IMR-90 (cell line): ENCODE results near the gene DUOX1. TPM values are rescaled to one million over a fixed set of nuclear protein-coding genes. Genes with fewer than 3 reads are reported as not detected.

Experiments
- ATAC-seq: fragments of 200-7000 bp; cut with Tn5 transposase; 2 replicates; pipeline ENCODE4 v1.9.1; 2020; ENCODE audit warnings: low read depth, mild to moderate bottlenecking, moderate library complexity
- BruUV-seq: library from RNA; stranded (reverse); fragments of 400-500 nt; replicated peaks from 2 replicates; lab custom pipeline; 2021; lab: Mats Ljungman, UMichigan
- CTCF ChIA-PET: fragments of 300-600 bp; formaldehyde crosslinking; extraction: SDS; loops from one replicate; lab custom pipeline; 2021; ENCODE audit warnings: antibody characterized with exemption; lab: Yijun Ruan, JAX
- POLR2A ChIA-PET: fragments of 300-600 bp; sonication (Branson Sonifier 250); formaldehyde crosslinking; loops from one replicate; lab custom pipeline; 2022; ENCODE audit warnings: antibody characterized with exemption; ENCODE audit not compliant: unreplicated experiment; lab: Charles Lee
- DNase-seq: peaks from one replicate; pipeline ENCODE4 v3.0.0; 2013
- H2AFZ ChIP-seq: replicated peaks from 2 replicates; pipeline ENCODE3; 2013; ENCODE audit warnings: low read length, mild to moderate bottlenecking; ENCODE audit not compliant: poor library complexity
- H2AK5ac ChIP-seq: 2 replicates; pipeline ENCODE4 v1.6.1; 2013; ENCODE audit warnings: low read depth, low read length, inconsistent platforms
- H2AK9ac ChIP-seq: replicated peaks from 2 replicates; pipeline ENCODE3; 2013; ENCODE audit warnings: mild to moderate bottlenecking, low read depth, low read length, moderate library complexity; ENCODE audit not compliant: poor library complexity
- H2BK120ac ChIP-seq: 2 replicates; pipeline ENCODE4 v1.6.1; 2013; ENCODE audit warnings: low read depth, low read length, inconsistent platforms
- H2BK15ac ChIP-seq: 3 replicates; pipeline ENCODE4 v1.6.1; 2013; ENCODE audit warnings: low read depth, low read length, inconsistent platforms
- H2BK20ac ChIP-seq: 2 replicates; pipeline ENCODE4 v1.6.1; 2013; ENCODE audit warnings: low read depth, mild to moderate bottlenecking, inconsistent platforms, low read length, moderate library complexity
- H2BK5ac ChIP-seq: 2 replicates; pipeline ENCODE4 v1.6.1; 2013; ENCODE audit warnings: mild to moderate bottlenecking, low read depth, low read length, inconsistent platforms; ENCODE audit not compliant: poor library complexity, severe bottlenecking
- H3K14ac ChIP-seq: replicated peaks from 2 replicates; pipeline ENCODE4 v1.6.1; 2013; ENCODE audit warnings: low read depth, low read length, inconsistent platforms
- H3K18ac ChIP-seq: 2 replicates; pipeline ENCODE4 v1.6.1; 2013; ENCODE audit warnings: low read depth, low read length, control low read depth
- H3K23ac ChIP-seq: 2 replicates; pipeline ENCODE4 v1.6.1; 2013; ENCODE audit warnings: low read depth, low read length, inconsistent platforms
- H3K27ac ChIP-seq: 2 replicates; pipeline ENCODE4 v1.5.1; 2013; ENCODE audit warnings: mild to moderate bottlenecking, control low read depth, low read length; ENCODE audit not compliant: insufficient read depth
- H3K27me3 ChIP-seq: 2 replicates; pipeline ENCODE4 v1.6.1; 2013; ENCODE audit warnings: low read length; ENCODE audit not compliant: control insufficient read depth, insufficient read depth
- H3K36me3 ChIP-seq: 2 replicates; pipeline ENCODE4 v1.6.1; 2013; ENCODE audit warnings: low read length, mixed read lengths; ENCODE audit not compliant: control insufficient read depth, insufficient read depth
- H3K4ac ChIP-seq: 2 replicates; pipeline ENCODE4 v1.6.1; 2013; ENCODE audit warnings: low read depth, low read length, inconsistent platforms
- H3K4me1 ChIP-seq: 2 replicates; pipeline ENCODE4 v1.6.1; 2013; ENCODE audit warnings: low read length, mixed read lengths; ENCODE audit not compliant: control insufficient read depth, insufficient read depth
- H3K4me2 ChIP-seq: 2 replicates; pipeline ENCODE4 v1.6.1; 2013; ENCODE audit warnings: low read depth, mild to moderate bottlenecking, control low read depth, low read length, moderate library complexity
- H3K4me3 ChIP-seq: 2 replicates; pipeline ENCODE4 v1.5.1; 2013; ENCODE audit warnings: low read depth, mild to moderate bottlenecking, control low read depth, low read length, moderate library complexity; ENCODE audit not compliant: insufficient read depth
- H3K56ac ChIP-seq: 2 replicates; pipeline ENCODE4 v1.6.1; 2013; ENCODE audit warnings: low read length, inconsistent platforms; ENCODE audit not compliant: insufficient read depth; ENCODE audit errors: extremely low read depth
- H3K79me1 ChIP-seq, 2 experiments: 2 replicates each; pipeline ENCODE4 v1.6.1; 2013; ENCODE audit warnings: low read length in 2 of 2, inconsistent platforms in 1 of 2, low read depth in 1 of 2
- H3K9ac ChIP-seq: 2 replicates; pipeline ENCODE4 v1.6.1; 2013; ENCODE audit warnings: low read depth, low read length, control low read depth
- H3K9me1 ChIP-seq: 2 replicates; pipeline ENCODE4 v1.6.1; 2013; ENCODE audit warnings: low read length, inconsistent platforms; ENCODE audit not compliant: insufficient read depth
- H3K9me3 ChIP-seq: 2 replicates; pipeline ENCODE4 v1.6.1; 2013; ENCODE audit warnings: low read length; ENCODE audit not compliant: control insufficient read depth, insufficient read depth
- H4K20me1 ChIP-seq: 2 replicates; pipeline ENCODE4 v1.6.1; 2013; ENCODE audit warnings: low read length, inconsistent platforms; ENCODE audit not compliant: insufficient read depth
- H4K5ac ChIP-seq: 2 replicates; pipeline ENCODE4 v1.6.1; 2013; ENCODE audit warnings: mild to moderate bottlenecking, low read depth, low read length, control low read depth
- H4K8ac ChIP-seq, 2 experiments: 2 replicates each; pipeline ENCODE4 v1.6.1; 2013; ENCODE audit warnings: low read depth in 2 of 2, low read length in 2 of 2, control low read depth in 1 of 2, inconsistent platforms in 1 of 2
- H4K91ac ChIP-seq: 2 replicates; pipeline ENCODE4 v1.6.1; 2013; ENCODE audit warnings: low read depth, low read length, inconsistent platforms; ENCODE audit not compliant: insufficient read depth
- BHLHE40 ChIP-seq: fragments of 150-350 bp; IDR thresholded peaks from 2 replicates; pipeline ENCODE4 v1.6.1; 2016; ENCODE audit warnings: mild to moderate bottlenecking, low read depth, low read length
- CEBPB ChIP-seq: IDR thresholded peaks from 2 replicates; pipeline ENCODE4 v1.6.1; 2012; ENCODE audit warnings: low read depth, low read length, improper control_type of control experiment
- CHD1 ChIP-seq: IDR thresholded peaks from 2 replicates; pipeline ENCODE4 v1.6.1; 2012; ENCODE audit warnings: low read depth, low read length, improper control_type of control experiment
- FOS ChIP-seq: fragments of 150-350 bp; IDR thresholded peaks from 2 replicates; pipeline ENCODE4 v1.6.1; 2016; ENCODE audit warnings: low read depth, low read length
- MAFK ChIP-seq: IDR thresholded peaks from 2 replicates; pipeline ENCODE4 v1.6.1; 2012; ENCODE audit warnings: low read depth, low read length, improper control_type of control experiment
- MAZ ChIP-seq: IDR thresholded peaks from 2 replicates; pipeline ENCODE4 v1.6.1; 2012; ENCODE audit warnings: low read depth, mild to moderate bottlenecking, low read length, improper control_type of control experiment, moderate library complexity, borderline replicate concordance
- MXI1 ChIP-seq: IDR thresholded peaks from 2 replicates; pipeline ENCODE4 v1.6.1; 2012; ENCODE audit warnings: low read depth, mild to moderate bottlenecking, low read length, moderate library complexity, borderline replicate concordance
- NFE2L2 ChIP-seq: fragments of 150-350 bp; IDR thresholded peaks from 2 replicates; pipeline ENCODE4 v1.6.1; 2016; ENCODE audit warnings: low read depth, mild to moderate bottlenecking, low read length
- POLR2A ChIP-seq: IDR thresholded peaks from 2 replicates; pipeline ENCODE4 v1.6.1; 2012; ENCODE audit warnings: mild to moderate bottlenecking, low read depth, low read length
- RAD21 ChIP-seq: IDR thresholded peaks from 2 replicates; pipeline ENCODE4 v1.6.1; 2012; ENCODE audit warnings: low read length, improper control_type of control experiment
- RCOR1 ChIP-seq: IDR thresholded peaks from 2 replicates; pipeline ENCODE4 v1.6.1; 2012; ENCODE audit warnings: mild to moderate bottlenecking, low read length, improper control_type of control experiment; ENCODE audit not compliant: insufficient replicate concordance
- RFX5 ChIP-seq: IDR thresholded peaks from 2 replicates; pipeline ENCODE4 v1.8.0; 2012; ENCODE audit warnings: low read depth, mild to moderate bottlenecking, low read length, moderate library complexity
- SMC3 ChIP-seq: fragments of 150-350 bp; IDR thresholded peaks from 2 replicates; pipeline ENCODE4 v1.6.1; 2016; ENCODE audit warnings: low read depth, mild to moderate bottlenecking, antibody characterized with exemption, low read length, moderate library complexity
- WGBS, 2 experiments: methylation state at CpG; one replicate each; pipeline versions ENCODE4 v1.1.5 to v1.1.7; 2013; ENCODE audit warnings: missing lambda C conversion rate in 2 of 2; ENCODE audit not compliant: insufficient read length in 1 of 2; ENCODE audit errors: extremely low coverage in 2 of 2; 5-methylcytosine and 5-hydroxymethylcytosine counted together
- dilution Hi-C: fragments of 300-500 bp; cut with HindIII; formaldehyde crosslinking; loops from one replicate; pipeline ENCODE4 v1.14.3; 2018; ENCODE audit warnings: low sequenced_read_pairs; ENCODE audit not compliant: unreplicated experiment
- in situ Hi-C: fragments of 300-500 bp; cut with MboI; formaldehyde crosslinking; loops from 3 replicates; pipeline ENCODE4 v1.14.3; 2019; ENCODE audit warnings: low sequenced_read_pairs, inconsistent platforms, mixed read lengths
- intact Hi-C: fragments of 100-400 bp; cut with micrococcal nuclease; formaldehyde crosslinking; loops from 2 replicates; pipeline ENCODE4 v1.10.0; 2022
- polyA plus RNA-seq, 3 experiments: library from polyadenylated mRNA; depleted of rRNA; stranded (reverse); fragments of >200 nt; gene quantifications; 2 replicates each; pipeline ENCODE4 v1.2.3, GENCODE V29; 2012; ENCODE audit warnings: low replicate concordance in 1 of 3
- total RNA-seq: library from RNA; depleted of rRNA; stranded (reverse); fragments of >200 nt; gene quantifications from 2 replicates; pipeline ENCODE4 v1.2.3, GENCODE V29; 2012
- TF ChIP-seq, protein P1 (sequence below): fragments of 150-350 bp; IDR thresholded peaks from 2 replicates; pipeline ENCODE4 v1.6.1; 2016; ENCODE audit warnings: low read depth, mild to moderate bottlenecking, low read length, moderate library complexity, borderline replicate concordance
- TF ChIP-seq, protein P2 (sequence below): fragments of 150-350 bp; IDR thresholded peaks from 2 replicates; pipeline ENCODE4 v1.6.1; 2017; ENCODE audit warnings: mild to moderate bottlenecking, antibody characterized with exemption, low read length, low read depth
- TF ChIP-seq, protein P3 (sequence below): conservative IDR thresholded peaks from 2 replicates; pipeline ENCODE4 v1.5.1; 2012; ENCODE audit warnings: mild to moderate bottlenecking, low read depth, low read length, improper control_type of control experiment

The DUOX1 gene
- total and polyA plus RNA-seq, 2 of the 4 experiments (the other 2 are of a cell fraction): not detected

DNA sequence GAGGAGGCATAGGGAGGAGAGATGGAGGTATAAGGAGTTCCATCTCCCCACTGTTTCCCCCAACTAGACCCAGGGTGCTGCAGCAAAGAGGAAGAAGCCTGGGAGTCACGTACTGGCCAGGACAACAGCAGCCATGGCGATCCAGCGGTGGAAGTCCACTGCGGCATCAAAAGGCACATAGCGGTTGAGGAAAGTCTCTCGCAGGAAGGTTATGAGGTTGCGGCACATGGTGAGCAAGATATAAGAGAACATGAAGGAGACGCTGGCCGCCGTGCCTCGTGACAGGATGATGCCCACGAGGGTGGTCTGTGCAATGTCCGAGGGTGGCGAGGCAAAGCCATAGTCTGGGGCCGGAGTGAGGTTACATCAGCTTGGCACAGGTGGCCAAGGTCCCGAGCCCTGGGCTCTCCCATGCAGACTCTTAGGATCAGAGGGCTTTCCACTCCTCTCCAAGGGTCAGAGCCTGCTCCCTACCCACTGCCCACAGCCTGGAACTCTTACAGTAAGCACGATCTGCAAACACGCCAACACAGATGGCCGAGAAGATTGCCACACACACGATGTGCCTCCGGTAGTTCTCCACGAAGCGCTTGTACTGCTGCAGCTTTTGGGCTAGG, 30.1 kb upstream of the DUOX1 start:
- H2BK120ac ChIP-seq: no peak overlapping the region
- no peaks in the 10 kb centered on the region for H3K4me1 ChIP-seq
- BruUV-seq: no TSS peak
- H4K8ac ChIP-seq: no peak overlapping the region
- no peak overlapping the region for H3K9ac ChIP-seq
- no peak overlapping the region for H2BK20ac ChIP-seq
- H3K27me3 ChIP-seq: peaks cover 48% of the 10 kb centered on the region
- TF ChIP-seq CEBPB (no peak), FOS (no peak), RFX5 (no peak), MAFK (no peak), SMC3 (no peak), MAZ (no peak), RAD21 (no peak), POLR2A (no peak), MXI1 (no peak), CHD1 (no peak), BHLHE40 (no peak), RCOR1 (no peak), NFE2L2 (no peak)
- TF ChIP-seq, protein P1, sequence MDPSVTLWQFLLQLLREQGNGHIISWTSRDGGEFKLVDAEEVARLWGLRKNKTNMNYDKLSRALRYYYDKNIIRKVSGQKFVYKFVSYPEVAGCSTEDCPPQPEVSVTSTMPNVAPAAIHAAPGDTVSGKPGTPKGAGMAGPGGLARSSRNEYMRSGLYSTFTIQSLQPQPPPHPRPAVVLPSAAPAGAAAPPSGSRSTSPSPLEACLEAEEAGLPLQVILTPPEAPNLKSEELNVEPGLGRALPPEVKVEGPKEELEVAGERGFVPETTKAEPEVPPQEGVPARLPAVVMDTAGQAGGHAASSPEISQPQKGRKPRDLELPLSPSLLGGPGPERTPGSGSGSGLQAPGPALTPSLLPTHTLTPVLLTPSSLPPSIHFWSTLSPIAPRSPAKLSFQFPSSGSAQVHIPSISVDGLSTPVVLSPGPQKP: no peak
- TF ChIP-seq, protein P2, sequence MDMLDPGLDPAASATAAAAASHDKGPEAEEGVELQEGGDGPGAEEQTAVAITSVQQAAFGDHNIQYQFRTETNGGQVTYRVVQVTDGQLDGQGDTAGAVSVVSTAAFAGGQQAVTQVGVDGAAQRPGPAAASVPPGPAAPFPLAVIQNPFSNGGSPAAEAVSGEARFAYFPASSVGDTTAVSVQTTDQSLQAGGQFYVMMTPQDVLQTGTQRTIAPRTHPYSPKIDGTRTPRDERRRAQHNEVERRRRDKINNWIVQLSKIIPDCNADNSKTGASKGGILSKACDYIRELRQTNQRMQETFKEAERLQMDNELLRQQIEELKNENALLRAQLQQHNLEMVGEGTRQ: no peak
- TF ChIP-seq, protein P3, sequence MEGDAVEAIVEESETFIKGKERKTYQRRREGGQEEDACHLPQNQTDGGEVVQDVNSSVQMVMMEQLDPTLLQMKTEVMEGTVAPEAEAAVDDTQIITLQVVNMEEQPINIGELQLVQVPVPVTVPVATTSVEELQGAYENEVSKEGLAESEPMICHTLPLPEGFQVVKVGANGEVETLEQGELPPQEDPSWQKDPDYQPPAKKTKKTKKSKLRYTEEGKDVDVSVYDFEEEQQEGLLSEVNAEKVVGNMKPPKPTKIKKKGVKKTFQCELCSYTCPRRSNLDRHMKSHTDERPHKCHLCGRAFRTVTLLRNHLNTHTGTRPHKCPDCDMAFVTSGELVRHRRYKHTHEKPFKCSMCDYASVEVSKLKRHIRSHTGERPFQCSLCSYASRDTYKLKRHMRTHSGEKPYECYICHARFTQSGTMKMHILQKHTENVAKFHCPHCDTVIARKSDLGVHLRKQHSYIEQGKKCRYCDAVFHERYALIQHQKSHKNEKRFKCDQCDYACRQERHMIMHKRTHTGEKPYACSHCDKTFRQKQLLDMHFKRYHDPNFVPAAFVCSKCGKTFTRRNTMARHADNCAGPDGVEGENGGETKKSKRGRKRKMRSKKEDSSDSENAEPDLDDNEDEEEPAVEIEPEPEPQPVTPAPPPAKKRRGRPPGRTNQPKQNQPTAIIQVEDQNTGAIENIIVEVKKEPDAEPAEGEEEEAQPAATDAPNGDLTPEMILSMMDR: no peak
- ChIA-PET CTCF (interaction anchor here (1.3 kb wide), 1 partner anchor 18 kb away, joined by 3 read pairs; no protein-coding TSS in a partner anchor), POLR2A (no interaction called here)
- H3K36me3 ChIP-seq: no peaks in the 10 kb centered on the region
- no peaks in the 10 kb centered on the region for H3K9me1 ChIP-seq
- H2BK15ac ChIP-seq: no peak overlapping the region
- H3K79me1 ChIP-seq: no peaks in the 10 kb centered on the region
- no peak overlapping the region for H2AK5ac ChIP-seq
- H3K4ac ChIP-seq: no peak overlapping the region
- no peak overlapping the region for H3K23ac ChIP-seq
- ATAC-seq (no peak), DNase-seq (no peak)
- H4K5ac ChIP-seq: no peak overlapping the region
- H3K27ac ChIP-seq: no peak overlapping the region
- H2AK9ac ChIP-seq: no peak overlapping the region
- H2BK5ac ChIP-seq: no peak overlapping the region
- no peaks in the 10 kb centered on the region for H3K9me3 ChIP-seq
- H2AFZ ChIP-seq: no peak overlapping the region
- dilution Hi-C loops (no loop called here), intact Hi-C loops (no loop called here), in situ Hi-C loops (no loop called here)
- H3K56ac ChIP-seq: no peak overlapping the region
- no peaks in the 10 kb centered on the region for H4K20me1 ChIP-seq
- no peak overlapping the region for H4K91ac ChIP-seq
- H3K4me3 ChIP-seq: no peak overlapping the region
- H3K18ac ChIP-seq: no peak overlapping the region
- 81% methylated on average over 17 of the region's 23 CpGs; no CpG with 5 or more reads in 1 of the 2 experiments for WGBS, 2 experiments
- no peak overlapping the region for H3K4me2 ChIP-seq
- no peak overlapping the region for H3K14ac ChIP-seq
